Activated T-cell treated with anti-CD3 and anti-CD28 coated beads, Interleukin-2, amount 50 U/mL, for 4 hours (primary cell): Measurements from ENCODE around the gene TEX19. TPM values are rescaled to one million over a fixed set of nuclear protein-coding genes. Genes with fewer than 3 reads are reported as not detected.

Experiments used
- ATAC-seq, 2 donors: fragments of 200-7000 bp; cut with Tn5 transposase; one replicate each; pipeline ENCODE4 v1.10.0; 2021
- DNase-seq: peaks from one replicate; pipeline ENCODE4 v3.0.0-alpha.2; 2020
- H3K27me3 Mint-ChIP-seq: one replicate; pipeline ENCODE4 v1.8.0; 2021; ENCODE audit warnings: low read depth, mixed read lengths
- H3K36me3 Mint-ChIP-seq: one replicate; pipeline ENCODE4 v1.8.0; 2022; ENCODE audit warnings: mixed read lengths; ENCODE audit not compliant: insufficient read depth
- H3K4me1 Mint-ChIP-seq: one replicate; pipeline ENCODE4 v1.8.0; 2021; ENCODE audit warnings: low read depth, mixed read lengths
- H3K4me3 Mint-ChIP-seq: one replicate; pipeline ENCODE4 v1.8.0; 2021; ENCODE audit warnings: mild to moderate bottlenecking, moderate library complexity, mixed read lengths
- H3K9me3 Mint-ChIP-seq: one replicate; pipeline ENCODE4 v1.8.0; 2021; ENCODE audit warnings: mixed read lengths
- total RNA-seq, 3 donors: library from RNA; stranded (reverse); gene quantifications; one replicate each; pipeline ENCODE4 v1.2.1, GENCODE V29; 2021

The TEX19 gene, protein sequence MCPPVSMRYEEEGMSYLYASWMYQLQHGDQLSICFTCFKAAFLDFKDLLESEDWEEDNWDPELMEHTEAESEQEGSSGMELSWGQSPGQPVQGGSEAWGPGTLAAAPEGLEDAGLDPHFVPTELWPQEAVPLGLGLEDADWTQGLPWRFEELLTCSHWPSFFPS
- under 1 TPM; 0.16 to 0.38 (median 0.25) TPM for total RNA-seq

DNA sequence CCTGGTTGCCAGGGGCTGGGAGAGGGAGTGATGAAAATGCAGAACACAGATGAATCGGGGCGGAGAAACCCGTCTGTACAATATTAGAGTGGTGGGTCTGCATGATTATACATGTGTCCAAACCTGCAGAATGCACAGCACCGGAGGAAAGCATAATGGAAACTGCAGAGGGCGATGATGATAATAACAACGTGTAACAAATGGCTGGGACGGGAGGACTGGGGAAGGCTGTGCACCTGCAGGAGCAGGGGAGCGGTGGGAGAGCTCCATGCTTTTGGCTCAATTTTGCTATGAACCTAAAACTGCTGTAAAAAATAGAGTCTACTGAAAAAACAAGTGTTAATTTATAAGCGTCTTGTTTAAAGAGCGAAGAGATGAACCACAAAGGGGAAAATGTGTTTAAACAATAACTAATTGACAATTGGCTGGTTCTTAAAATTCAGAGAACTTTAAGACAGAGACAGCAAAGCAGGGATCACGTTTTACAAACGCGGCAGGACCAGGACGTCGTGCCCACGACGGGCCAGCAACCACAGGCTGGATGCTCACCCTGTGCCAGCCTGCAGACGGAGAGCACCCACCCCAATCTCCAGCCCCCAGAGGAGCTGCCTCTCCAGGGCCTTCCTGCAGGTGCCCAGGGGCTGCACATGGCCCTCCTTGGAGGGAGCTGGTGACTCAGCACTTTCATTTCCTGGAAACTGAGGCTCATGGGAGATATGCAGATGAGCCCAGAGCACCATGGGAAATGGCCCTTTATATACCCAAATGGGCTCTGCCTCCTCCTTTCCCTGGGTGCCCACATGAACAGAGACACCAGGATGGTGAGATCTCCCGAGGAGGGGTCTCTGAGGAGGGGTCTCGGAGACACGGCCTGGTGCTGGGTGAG is at the start of gene TEX19:
TEX19 (plus strand) TSS at position 783 of the 886 bp plus-strand sequence. CDS start 2,904 bp downstream, outside the sequence.
- Mint-ChIP-seq H3K36me3 (no peaks in the 10 kb centered on the region), H3K9me3 (no peaks in the 10 kb centered on the region), H3K4me1 (peaks cover 8% of the 10 kb centered on the region), H3K4me3 (peak within 1 kb of the TSS; percentile 2), H3K27me3 (peaks cover 14% of the 10 kb centered on the region)
- ATAC-seq (peak; percentile 51 to 62), DNase-seq (no peak)

DNA sequence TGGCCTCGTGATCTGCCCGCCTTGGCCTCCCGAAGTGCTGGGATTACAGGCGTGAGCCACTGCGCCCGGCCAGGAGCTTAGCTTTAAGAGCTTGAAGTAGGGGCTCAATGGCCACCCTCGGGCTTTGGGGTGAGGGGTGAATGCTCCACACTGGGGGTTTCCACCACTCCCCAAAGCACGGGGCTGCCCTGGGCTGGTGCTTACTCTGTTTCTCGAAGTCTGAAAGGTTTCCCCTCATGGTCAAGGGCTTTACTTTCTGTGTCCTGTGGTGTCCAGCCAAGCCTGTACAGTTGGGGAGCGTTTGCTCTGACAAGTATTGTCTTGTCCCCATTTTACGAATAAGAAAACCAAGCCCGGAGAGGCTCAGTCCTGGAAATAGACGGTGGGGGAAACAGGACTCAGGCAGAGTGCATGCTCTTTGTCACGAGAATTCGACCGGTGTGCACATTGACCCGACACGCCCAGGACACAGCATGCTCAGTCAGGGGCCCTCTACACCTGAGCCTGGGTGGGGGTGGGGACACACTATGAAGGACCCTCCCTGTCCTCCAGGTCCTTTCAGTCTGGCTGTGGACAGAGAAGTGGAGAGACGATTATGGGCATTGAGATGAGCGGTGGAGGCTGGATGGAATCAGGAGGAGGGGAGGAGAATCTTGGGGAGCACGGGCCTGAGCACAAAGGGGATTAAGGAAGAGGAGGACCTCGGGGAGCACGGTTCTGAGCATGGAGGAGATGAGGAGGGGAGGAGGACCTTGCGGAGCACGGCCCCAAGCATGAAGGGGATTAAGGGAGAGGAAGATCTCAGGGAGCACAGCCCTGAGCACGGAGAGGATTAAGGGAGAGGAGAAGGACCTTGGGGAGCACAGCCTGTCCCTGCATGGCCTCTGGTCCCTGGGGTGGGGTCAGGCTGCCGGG is 49.1 kb upstream of the TEX19 start:
- no peak overlapping the region for H3K4me3 Mint-ChIP-seq
- ATAC-seq (no peak), DNase-seq (no peak)
- H3K9me3 Mint-ChIP-seq = no peaks in the 10 kb centered on the region
- H3K36me3 Mint-ChIP-seq = peaks cover 8% of the 10 kb centered on the region
- H3K27me3 Mint-ChIP-seq = no peaks in the 10 kb centered on the region
- H3K4me1 Mint-ChIP-seq = peaks cover 21% of the 10 kb centered on the region

DNA sequence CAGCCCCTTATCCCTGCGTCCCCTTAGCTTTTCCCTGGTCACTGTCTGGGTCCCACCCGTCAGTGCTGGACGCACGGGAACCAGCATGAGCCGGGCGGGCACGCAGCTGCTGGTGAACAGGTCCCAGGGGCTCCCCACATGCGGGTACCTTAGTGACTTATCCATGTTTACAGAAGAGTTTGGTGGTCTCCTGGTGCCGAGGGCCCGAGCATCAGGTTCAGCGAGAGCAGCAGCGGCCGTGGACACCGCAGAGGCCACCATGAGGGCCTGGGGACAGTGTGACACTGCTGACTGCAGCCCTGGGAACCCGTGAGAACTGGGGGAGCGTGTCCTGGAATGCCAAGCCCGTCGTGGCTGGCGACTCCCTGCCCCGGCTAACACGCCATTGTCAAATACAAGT is 48.2 kb upstream of the TEX19 start:
- Mint-ChIP-seq H3K36me3 (peaks cover 11% of the 10 kb centered on the region), H3K27me3 (peaks cover 2% of the 10 kb centered on the region), H3K4me1 (peaks cover 22% of the 10 kb centered on the region)

DNA sequence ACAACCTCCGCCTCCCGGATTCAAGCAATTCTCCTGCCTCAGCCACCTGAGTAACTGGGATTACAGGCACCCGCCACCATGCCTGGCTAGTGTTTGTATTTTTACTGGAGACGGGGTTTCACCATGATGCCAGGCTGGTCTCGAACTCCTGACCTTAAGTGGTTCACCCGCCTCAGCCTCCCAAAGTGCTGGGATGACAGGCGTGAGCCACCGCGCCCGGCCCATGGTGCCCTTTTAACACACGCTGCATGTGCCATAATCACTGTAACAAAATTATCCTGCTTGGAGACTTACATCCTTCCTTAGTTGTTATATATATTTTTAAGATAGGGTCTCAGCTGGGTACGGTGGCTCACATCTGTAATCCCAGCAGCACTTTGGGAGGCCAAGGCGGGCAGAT is 47.1 kb upstream of the TEX19 start:
- Mint-ChIP-seq H3K4me3 (no peak overlapping the region), H3K4me1 (peaks cover 15% of the 10 kb centered on the region), H3K27me3 (peaks cover 2% of the 10 kb centered on the region), H3K36me3 (peaks cover 13% of the 10 kb centered on the region), H3K9me3 (no peaks in the 10 kb centered on the region)
- ATAC-seq (no peak), DNase-seq (no peak)

More for the DNA sequence above, 48.2 kb upstream of the TEX19 start:
- H3K9me3 Mint-ChIP-seq = no peaks in the 10 kb centered on the region
- DNase-seq = no peak
- no peak for ATAC-seq
- no peak overlapping the region for H3K4me3 Mint-ChIP-seq

DNA sequence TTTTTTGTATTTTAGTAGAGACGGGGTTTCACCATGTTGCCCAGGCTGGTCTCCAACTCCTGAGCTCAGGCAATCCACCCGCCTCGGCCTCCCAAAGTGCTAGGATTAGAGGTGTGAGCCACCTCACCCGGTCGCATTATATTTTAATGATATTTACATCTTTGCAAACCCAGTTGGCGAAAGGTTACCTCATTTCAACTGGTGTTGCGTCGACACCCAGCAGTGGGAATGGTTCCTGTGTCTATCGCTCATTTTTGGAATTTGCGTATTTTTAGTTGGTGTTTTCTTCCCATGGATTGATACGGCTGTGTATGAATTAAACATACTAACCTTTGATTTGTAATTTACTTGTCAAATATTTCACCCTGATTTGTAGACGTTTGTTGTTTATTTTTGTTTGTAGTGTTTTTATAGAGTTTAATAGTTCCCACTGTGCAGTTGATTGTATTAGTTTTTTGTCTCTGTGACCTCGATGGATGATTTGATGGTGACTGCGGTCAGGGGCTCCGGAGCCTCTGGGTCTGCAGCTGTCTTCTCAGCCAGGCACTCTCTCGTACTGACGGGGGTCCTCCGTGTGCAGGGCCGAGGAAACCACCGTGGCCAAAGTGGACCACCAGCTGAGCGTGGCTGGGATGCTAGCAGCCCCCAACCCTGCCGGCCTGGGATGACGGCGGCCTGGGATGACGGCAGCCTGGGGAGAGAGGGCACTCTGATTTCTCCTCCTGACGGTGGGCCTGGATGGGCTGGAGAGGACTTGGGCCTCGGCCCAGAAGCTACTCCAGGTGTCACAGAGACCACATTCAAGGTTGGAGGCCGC is 45.6 kb upstream of the TEX19 start:
- ATAC-seq = no peak
- Mint-ChIP-seq H3K27me3 (peaks cover 2% of the 10 kb centered on the region), H3K36me3 (peaks cover 13% of the 10 kb centered on the region), H3K9me3 (no peaks in the 10 kb centered on the region), H3K4me1 (peaks cover 12% of the 10 kb centered on the region), H3K4me3 (peak overlapping the region; percentile 56)
- DNase-seq = no peak

DNA sequence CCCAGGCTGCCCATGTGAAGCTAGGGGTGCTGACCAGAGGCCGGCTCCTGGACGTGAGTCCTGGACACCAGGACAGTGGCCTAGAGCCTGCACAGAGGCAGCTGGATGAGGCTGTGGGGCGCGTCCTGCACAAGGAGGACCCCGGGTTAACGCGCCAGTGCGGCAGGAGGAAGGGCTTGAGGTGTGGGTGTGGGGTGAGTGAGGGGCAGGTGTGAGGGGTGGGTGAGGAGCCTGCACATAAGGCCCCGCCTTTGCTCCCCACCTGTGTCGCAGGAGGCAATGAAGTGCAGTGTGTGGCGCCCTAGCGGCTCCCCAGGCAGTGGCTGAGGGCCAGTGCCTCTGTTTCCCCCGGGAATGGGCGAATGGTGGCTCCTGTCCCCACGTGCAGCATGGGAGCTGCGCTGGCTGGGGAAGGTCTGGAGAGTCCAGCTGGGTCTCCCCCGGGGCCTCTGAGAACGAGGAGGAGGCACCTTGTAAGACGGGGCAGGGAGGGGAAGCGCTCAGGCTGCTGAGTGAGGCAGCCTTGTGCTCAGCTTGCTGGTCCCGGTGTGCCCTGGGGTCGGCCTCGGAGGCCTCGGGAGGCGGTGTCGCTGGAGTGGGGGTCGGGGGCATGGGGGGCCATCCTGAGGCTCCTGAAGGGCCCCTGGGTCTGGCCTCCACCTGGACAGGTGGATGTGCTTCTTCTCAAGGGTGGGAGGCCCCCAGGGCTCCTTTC is 44.9 kb upstream of the TEX19 start:
- Mint-ChIP-seq H3K4me3 (peak overlapping the region; percentile 56), H3K4me1 (peaks cover 12% of the 10 kb centered on the region), H3K9me3 (no peaks in the 10 kb centered on the region), H3K27me3 (peaks cover 2% of the 10 kb centered on the region), H3K36me3 (peaks cover 13% of the 10 kb centered on the region)
- ATAC-seq = no peak
- no peak for DNase-seq

DNA sequence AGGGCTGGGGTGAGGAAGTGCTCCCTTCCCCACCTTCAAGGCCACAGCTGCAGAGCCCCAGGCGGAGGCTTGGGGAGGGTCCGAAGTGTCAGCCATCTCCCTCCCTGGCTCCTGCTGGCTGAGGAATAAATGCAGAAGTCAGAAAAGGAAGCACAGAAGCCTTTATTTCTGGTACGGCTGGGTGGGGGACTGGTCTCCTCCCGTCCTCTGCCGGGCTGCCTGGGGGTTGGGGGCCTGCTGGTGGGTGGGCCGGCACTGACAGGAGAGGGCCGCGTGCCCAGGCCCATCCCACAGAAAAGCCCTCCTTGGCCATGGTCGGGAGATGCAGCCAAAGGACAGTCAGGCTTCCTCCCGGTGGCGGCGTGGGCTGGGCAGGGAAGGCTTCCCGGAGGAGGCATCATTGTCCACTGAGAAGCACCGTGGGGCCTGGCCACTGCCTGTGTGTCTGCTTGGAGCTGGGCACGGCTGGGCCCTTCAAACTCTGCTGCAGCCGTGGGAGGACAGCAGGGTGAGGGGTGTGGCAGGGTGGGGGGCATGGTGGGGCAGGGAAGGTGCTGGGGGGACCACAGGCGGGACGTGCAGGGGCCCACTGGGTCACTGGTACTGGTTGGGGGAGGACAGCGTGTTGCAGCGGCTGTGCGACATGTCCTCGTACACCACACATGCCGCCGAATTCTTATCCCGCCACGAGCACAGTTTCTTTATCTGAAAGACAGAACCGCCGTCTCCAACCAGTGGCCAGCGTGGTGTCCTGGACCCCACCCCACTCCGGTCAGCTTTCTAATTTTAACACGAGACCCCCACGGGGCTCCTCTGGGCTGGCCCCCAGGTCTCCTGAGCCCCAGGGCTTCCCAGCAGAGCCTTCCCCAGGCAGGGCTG is 44.1 kb upstream of the TEX19 start:
- H3K27me3 Mint-ChIP-seq = peaks cover 2% of the 10 kb centered on the region
- H3K4me3 Mint-ChIP-seq = peak overlapping the region; percentile 19
- ATAC-seq = no peak

DNA sequence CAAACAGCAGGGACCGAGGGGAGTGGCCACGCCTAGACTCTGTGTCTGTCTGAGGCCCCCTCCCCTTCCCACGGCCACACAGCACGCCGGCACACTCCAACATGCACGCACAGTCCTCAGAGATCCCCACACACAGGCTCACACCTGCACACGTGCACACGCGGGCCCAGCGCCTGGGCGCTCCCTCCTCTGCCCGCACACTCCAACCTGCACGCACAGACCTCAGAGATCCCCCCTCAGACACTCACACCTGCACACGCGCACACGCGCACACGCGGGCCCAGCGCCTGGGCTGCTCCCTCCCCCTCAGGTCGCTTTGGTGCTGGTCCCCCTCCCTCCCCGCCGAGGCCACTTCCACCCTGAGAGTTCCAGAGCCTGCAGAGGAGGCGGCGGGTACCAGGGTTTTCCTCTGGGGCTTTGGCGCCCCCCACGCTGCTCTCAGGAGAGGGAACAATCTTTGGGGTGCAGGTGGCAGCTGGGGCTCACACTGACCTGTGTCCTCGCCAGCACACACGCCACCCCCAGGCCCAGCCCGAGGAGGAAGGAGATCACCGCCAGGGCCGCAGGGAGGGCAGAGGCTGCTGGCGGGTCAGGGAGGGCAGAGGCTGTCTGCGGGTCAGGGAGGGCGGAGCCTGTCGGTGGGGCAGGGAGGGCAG is 43.2 kb upstream of the TEX19 start:
- H3K36me3 Mint-ChIP-seq = peaks cover 13% of the 10 kb centered on the region
- H3K4me1 Mint-ChIP-seq = peaks cover 14% of the 10 kb centered on the region
- DNase-seq (peak; percentile 54), ATAC-seq (peak; percentile 41 to 44)
- peaks cover 2% of the 10 kb centered on the region for H3K27me3 Mint-ChIP-seq
- H3K4me3 Mint-ChIP-seq = no peak overlapping the region
- H3K9me3 Mint-ChIP-seq = no peaks in the 10 kb centered on the region

More for the DNA sequence above, 44.1 kb upstream of the TEX19 start:
- peaks cover 13% of the 10 kb centered on the region for H3K36me3 Mint-ChIP-seq
- DNase-seq = no peak
- H3K4me1 Mint-ChIP-seq = peaks cover 12% of the 10 kb centered on the region
- H3K9me3 Mint-ChIP-seq = no peaks in the 10 kb centered on the region

DNA sequence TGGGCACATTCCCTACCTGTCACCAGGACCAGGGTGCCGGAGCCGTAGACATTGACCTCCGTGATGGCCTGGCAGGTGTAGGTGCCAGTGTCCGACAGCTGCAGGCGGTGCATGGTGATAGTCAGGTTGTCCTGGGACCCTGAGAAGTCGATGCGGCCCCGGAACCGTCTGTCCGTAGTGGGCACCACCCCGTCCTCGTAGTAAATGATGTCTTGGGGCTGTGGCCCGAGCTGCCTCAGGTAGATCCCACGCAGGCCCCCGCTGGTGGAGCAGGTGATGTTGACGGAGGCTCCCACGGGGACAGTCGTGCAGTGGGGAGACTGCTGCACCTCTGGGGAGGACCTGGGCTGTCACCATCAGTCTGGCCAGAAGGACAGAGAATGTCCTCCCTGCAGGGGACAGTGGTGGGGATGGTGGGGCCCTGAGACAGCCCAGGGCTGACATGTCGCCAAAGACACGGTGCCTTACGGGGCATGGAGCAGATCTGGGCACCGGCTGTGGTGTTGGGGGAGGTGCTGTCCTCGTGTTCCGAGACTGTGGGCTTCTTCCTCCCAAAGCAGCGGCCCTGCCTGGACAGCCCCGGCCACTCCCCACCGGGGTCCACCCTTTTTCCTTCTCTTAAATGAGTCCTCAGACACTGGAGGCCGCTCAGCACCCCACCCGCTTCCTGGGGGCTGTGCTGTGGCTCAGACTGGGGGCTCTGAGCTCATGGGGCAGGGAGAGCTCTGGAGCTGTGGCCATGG is 42.2 kb upstream of the TEX19 start:
- peaks cover 13% of the 10 kb centered on the region for H3K36me3 Mint-ChIP-seq
- H3K9me3 Mint-ChIP-seq = no peaks in the 10 kb centered on the region
- H3K27me3 Mint-ChIP-seq = peaks cover 2% of the 10 kb centered on the region
- H3K4me3 Mint-ChIP-seq = no peak overlapping the region
- DNase-seq = no peak
- ATAC-seq = peak; percentile 15 to 18
- peaks cover 18% of the 10 kb centered on the region for H3K4me1 Mint-ChIP-seq

DNA sequence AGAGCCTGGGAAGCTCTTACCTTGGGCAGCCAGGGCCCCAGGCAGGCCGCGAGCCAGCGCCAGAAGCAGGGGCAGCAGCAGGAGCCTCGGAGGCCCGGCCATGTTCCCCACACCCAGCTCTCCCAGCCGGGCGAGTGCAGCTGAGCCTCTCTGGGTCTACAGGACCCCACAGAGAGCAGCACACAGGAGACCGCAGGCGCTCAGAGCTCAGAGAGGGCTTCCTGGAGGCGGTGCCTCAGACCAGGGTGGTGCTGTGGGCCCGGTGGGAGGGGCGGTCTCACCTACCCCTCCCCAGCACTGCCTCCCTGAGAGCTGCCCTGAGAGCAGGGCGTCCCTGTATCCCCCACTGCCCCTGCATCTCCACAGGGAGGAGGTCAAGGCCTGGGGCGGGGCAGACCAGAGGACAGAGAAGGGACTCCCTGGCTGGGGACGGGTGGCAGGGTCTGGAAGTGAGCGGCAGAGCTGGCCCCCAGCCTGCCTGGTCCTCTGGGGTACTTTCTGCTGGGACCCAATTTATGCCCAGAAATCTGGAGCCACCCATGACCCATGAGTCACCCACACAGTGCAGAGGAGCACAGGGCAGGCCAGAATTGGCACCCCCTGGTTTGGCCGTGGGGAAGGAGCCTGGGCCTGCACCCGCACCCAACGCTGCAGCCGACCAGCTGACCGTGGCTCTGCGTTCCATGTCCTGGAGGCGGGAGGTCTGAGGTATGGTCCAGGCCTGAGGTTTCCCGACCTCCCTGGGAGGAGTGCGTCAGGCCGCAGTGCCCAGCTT is 41.5 kb upstream of the TEX19 start, which contains the start of gene CD7:
CD7 (minus strand) TSS at position 215 of the 775 bp plus-strand sequence; CDS start at position 102, 113 bp downstream.
- DNase-seq (peak; percentile 74), ATAC-seq (peak; percentile 71 to 77)
- peaks cover 2% of the 10 kb centered on the region for H3K27me3 Mint-ChIP-seq
- H3K36me3 Mint-ChIP-seq = peaks cover 13% of the 10 kb centered on the region
- H3K4me1 Mint-ChIP-seq = peaks cover 18% of the 10 kb centered on the region
- H3K9me3 Mint-ChIP-seq = no peaks in the 10 kb centered on the region
- H3K4me3 Mint-ChIP-seq = no peak within 1 kb of the TSS

DNA sequence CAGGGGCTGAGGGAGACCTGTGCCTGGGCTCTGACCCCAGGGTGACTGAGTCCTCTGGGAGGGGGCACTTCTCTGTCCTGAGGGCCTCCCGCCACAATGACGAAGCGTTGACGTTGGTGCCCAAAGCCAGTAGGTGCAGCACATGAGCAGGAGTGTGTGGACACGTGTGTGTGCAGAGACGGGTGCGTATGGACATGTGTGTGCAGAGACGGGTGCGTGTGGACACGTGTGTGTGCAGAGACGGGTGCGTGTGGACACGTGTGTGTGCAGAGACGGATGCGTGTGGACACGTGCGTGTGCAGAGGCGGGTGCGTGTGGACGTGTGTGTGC is 40.9 kb upstream of the TEX19 start:
- H3K27me3 Mint-ChIP-seq = peaks cover 2% of the 10 kb centered on the region
- no peak for ATAC-seq

More for the DNA sequence above, 40.9 kb upstream of the TEX19 start:
- peaks cover 13% of the 10 kb centered on the region for H3K36me3 Mint-ChIP-seq
- DNase-seq = no peak
- H3K9me3 Mint-ChIP-seq = no peaks in the 10 kb centered on the region
- H3K4me1 Mint-ChIP-seq = peaks cover 21% of the 10 kb centered on the region
- no peak overlapping the region for H3K4me3 Mint-ChIP-seq
